Activated naive CD8-positive, alpha-beta T cell treated with anti-CD3 and anti-CD28 coated beads, Interleukin-2, amount 50 U/mL, for 24 hours (primary cell): Measurements from ENCODE around the gene PRDM16.

Source experiments
- ATAC-seq: fragments of 150-1000 bp; cut with Tn5 transposase; one replicate; pipeline ENCODE4 v1.10.0; 2021
- DNase-seq: peaks from one replicate; pipeline ENCODE4 v3.0.0; 2021
- H3K27ac Mint-ChIP-seq: one replicate; pipeline ENCODE4 v1.8.0; 2021; ENCODE audit warnings: mild to moderate bottlenecking, mixed read lengths
- H3K27me3 Mint-ChIP-seq: one replicate; pipeline ENCODE4 v1.8.0; 2021; ENCODE audit warnings: mixed read lengths
- H3K36me3 Mint-ChIP-seq: one replicate; pipeline ENCODE4 v1.8.0; 2021; ENCODE audit warnings: low read depth, mixed read lengths
- H3K4me1 Mint-ChIP-seq: one replicate; pipeline ENCODE4 v1.8.0; 2021; ENCODE audit warnings: mixed read lengths
- H3K4me3 Mint-ChIP-seq: one replicate; pipeline ENCODE4 v1.8.0; 2021; ENCODE audit warnings: mild to moderate bottlenecking, moderate library complexity, mixed read lengths
- H3K9me3 Mint-ChIP-seq: one replicate; pipeline ENCODE4 v1.8.0; 2021; ENCODE audit warnings: mixed read lengths

PRDM16 gene

DNA sequence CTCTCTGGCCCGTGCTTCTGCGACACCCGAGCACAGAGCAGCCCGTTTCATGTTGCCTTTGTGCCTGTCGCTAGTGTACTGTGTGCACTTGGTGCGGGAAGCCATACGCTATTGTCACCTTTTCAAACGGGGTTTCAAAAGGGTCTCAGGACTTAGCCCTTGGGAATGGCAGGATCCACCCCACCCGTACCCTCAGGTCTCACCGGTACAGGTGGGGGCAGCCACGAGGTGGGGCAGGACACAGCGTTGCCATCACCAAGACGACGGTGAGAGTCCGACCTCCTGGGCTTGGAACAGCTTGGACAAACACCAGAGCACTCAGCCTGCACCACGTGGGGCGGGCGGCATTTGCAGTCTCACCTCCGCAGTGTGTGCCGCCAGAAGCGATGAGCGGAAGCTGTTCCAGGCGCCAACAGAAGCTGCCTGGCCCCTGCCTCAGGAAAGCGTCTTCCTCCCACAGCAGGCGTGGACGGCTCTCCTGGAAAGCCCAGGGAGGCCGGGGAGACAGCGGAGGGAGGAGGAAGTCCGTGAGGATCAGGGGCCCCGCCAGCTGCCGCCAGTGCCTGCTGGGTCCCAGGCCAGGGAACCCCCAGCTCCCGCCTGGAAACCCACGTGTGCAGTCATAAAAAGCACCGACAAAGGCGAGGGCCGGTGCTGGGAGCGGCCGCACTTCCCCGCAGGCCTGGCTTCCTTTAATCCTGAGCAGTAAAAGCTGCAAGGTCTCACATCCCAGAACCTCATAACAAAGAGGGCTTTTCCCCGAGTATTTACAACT, 254.2 kb downstream of the PRDM16 start:
- Mint-ChIP-seq H3K36me3 (no peaks in the 10 kb centered on the region), H3K9me3 (no peaks in the 10 kb centered on the region), H3K4me1 (peaks cover under 1% of the 10 kb centered on the region), H3K4me3 (no peak overlapping the region), H3K27me3 (peaks cover 7% of the 10 kb centered on the region), H3K27ac (no peak overlapping the region)
- DNase-seq (no peak), ATAC-seq (no peak)

DNA sequence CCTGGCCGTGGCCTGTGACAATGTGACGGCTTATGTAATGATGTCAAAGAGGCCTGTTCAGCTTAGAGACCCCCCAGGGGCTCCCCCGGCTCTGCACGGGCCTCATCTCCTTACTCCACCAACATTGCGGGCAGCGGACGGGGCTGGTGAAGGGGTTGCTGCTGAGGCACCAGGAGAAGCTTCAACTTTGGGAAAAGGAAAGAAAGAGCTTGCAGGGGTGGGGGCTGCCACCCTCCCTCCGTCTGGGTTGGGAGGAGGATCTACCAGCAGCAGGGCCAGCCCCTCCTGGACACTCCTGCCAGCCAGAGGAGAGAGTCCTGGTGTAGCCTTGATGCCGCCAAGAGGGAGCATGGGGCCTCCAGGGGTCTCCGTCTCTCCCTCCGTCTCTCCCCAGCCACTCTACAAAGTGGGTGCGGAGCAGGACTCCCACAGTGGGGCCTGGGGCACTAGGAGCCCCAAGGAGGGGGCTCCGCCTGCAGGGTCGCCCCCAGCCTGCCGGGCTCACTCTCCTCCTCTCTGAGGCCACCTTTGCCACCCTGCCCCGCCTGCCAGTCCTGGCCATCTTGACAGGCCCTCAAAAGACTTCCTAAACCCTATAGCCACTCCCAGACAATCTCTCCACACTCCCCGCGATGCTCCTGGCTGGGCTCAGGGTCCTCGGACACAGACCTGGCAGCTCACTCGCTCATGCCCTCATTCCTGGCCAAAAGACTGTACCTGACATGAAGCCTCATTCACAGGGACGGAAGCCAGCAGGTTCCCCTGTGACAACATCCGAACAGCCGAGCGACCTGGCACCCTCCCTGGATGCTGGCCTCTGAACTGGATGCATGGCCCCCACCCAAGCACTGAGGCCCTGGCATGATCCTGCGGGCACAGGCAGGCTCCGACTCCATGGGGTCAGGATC, 255.0 kb downstream of the PRDM16 start:
- Mint-ChIP-seq H3K9me3 (no peaks in the 10 kb centered on the region), H3K27me3 (peaks cover 7% of the 10 kb centered on the region), H3K4me3 (no peak overlapping the region), H3K27ac (no peak overlapping the region), H3K4me1 (peaks cover 2% of the 10 kb centered on the region), H3K36me3 (no peaks in the 10 kb centered on the region)
- DNase-seq (no peak), ATAC-seq (no peak)

DNA sequence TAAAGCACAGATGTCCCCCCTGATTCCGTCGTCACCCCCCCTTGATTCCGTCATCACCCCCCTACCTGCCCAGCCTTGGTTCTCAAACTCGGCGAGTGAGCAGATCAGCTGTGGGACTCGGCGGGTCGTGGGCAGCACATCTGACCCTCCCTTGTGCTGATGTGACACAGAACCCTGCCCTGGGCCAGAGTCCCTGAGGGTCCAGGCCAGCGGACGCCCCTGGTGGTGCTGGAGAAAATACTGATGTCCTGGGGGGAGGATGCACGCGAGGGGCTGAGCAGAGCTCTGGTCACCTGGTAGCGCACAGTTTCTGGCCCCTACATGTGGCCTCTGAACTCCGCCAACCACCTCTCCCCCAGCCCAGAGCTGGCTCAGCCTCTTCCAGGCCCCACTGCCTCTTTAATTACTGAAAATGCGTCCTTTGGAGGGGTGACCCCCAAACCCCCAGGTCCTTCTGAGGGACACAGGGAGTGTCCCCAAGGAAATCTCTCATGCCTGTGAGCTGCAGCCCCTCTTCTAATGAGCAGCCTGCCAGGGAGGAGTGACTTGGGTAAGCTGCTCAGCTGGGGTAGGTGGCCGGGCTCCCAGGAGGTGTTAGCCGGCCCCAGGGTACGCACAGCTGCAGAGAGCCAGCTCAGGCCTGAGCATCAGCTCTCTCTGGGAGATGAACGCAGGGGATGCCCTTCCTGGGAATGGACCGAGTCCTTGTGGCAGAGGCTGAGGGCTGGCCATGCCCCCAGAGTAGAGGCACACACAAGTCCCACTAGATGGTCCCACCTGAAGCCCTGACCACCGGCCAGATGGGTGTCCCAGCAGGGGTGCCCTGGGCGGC, 255.9 kb downstream of the PRDM16 start:
- DNase-seq (no peak), ATAC-seq (no peak)
- H3K27me3 Mint-ChIP-seq = peaks cover 7% of the 10 kb centered on the region
- H3K4me1 Mint-ChIP-seq = peaks cover 2% of the 10 kb centered on the region
- H3K36me3 Mint-ChIP-seq = no peaks in the 10 kb centered on the region
- no peak overlapping the region for H3K4me3 Mint-ChIP-seq
- no peaks in the 10 kb centered on the region for H3K9me3 Mint-ChIP-seq
- no peak overlapping the region for H3K27ac Mint-ChIP-seq

DNA sequence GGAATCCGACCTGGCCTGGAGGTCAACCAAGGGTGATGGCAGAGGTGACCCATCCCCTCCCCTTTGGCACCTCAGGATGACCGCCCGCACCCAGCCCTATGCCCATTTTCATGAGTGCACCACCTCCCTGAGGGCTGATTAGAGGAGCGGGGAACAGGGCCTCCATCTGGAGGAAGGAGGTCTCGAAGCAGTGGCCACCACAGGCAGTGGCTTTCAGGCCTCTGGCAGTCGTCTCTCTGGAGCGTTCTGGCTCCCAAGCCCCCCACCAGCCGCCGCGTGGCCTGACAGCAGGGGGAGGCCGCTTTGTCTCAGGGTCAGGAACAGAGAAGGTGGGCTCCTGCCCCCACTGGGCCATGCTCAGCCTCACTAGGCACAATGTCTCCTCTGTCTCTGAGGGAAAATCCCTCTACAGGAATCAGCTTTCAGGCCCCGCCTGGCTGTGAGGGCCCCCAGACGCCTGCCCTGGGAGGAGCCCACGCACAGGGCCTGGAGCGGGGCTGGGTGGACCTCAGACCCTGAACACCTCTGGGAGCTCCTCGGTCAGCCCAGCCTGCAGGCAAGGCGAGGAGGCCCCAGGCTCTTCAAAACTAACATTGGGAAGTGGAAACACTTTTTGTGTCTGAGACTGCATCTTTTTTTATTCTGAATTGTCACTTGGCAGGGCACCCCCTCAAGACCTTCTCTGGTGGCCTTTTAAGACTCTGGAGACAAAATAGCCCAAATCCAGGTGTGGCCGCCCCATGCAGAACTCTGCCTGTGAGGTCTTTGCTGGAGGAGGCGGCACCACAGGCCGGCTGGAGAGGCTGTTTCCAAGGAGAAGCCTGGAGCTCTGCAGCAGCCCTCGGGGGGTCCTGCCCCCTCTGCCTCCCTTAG, 257.7 kb downstream of the PRDM16 start:
- peaks cover 2% of the 10 kb centered on the region for H3K4me1 Mint-ChIP-seq
- peaks cover 7% of the 10 kb centered on the region for H3K27me3 Mint-ChIP-seq
- no peak overlapping the region for H3K27ac Mint-ChIP-seq
- ATAC-seq = no peak
- H3K36me3 Mint-ChIP-seq = no peaks in the 10 kb centered on the region
- no peaks in the 10 kb centered on the region for H3K9me3 Mint-ChIP-seq
- no peak for DNase-seq
- H3K4me3 Mint-ChIP-seq = no peak overlapping the region

DNA sequence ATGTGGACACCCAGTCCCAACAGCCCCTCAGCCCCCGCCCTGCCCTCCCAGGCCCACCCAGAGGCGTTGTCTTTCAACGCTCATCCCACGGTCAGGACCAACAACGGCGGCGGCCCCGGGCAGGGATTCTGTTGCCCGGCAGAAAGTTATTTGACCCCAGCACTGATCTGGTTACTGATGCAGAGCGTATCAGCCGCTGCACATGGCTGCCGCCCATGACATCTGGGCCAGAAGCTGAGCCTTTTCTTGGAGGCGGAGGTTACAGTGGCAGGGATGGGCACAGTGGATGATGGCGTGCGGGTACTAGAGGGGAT, 258.3 kb downstream of the PRDM16 start:
- Mint-ChIP-seq H3K36me3 (no peaks in the 10 kb centered on the region), H3K4me3 (no peak overlapping the region), H3K27ac (no peak overlapping the region), H3K27me3 (peaks cover 9% of the 10 kb centered on the region), H3K9me3 (no peaks in the 10 kb centered on the region), H3K4me1 (peaks cover 2% of the 10 kb centered on the region)
- ATAC-seq (no peak), DNase-seq (no peak)

DNA sequence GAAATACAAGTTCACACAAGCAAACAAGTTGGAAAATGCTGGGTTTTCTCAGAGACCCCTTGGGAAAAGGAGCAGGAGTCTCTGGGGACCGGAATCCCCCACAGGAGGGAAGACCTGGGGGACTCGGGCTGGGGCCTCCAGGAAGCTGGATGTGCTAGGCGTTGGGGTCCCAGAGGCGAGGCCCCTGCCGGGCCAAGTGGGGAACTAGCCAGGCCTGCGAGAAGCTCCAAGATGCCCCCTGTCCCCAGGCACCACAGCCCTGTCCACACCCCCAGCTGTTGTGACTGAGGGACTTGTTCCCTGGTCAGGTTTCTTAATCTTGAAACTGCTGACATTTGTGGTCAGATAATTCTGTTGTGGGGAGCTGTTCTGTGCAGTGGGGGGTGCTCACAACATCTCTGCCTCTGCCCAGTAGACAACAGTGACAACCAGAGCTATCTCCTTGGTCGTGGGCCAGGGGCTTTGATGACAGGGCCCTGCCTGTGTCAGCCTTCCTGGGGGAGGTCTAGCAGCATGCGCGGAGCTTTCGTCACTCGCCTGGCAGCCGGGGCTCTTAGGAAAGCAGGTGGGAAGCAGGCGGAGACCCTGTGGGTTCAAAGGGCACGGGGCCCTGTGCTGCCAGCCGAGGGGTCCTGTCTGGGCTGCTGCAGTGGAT, 259.1 kb downstream of the PRDM16 start:
- Mint-ChIP-seq H3K4me1 (peaks cover 2% of the 10 kb centered on the region), H3K27ac (no peak overlapping the region), H3K27me3 (peaks cover 12% of the 10 kb centered on the region), H3K4me3 (no peak overlapping the region), H3K36me3 (no peaks in the 10 kb centered on the region), H3K9me3 (no peaks in the 10 kb centered on the region)
- DNase-seq (no peak), ATAC-seq (no peak)

DNA sequence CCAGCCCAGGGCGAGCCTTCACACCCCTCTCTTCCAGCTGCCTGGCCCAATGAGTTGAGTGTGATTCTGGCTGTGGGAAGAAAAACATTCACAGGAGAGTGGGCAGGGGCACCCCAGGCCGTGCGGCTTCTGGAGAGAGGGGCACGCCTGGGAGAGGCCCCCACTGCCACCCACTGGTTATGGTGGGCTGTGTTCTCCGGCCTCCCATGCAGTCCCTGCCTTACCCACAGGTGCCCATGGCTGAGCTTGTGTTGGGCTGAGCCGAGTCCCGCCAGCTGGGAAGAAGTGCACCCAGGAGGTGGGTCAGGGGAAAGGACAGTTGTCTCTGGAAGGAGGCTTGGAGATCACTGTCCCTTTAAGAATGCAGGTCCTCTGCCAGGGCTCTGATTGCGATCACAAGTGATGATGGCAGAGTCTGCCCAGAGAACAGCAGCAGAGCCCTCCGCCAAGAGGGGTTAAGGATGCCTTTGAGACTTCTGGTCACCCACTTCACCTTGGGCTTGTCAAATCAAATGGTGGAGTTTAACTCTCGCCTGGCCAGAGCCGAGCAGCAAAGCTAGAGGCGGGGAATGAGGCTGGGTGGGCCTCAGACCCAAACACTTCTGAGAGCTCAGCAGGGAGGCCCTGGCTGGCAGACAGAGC, 260.8 kb downstream of the PRDM16 start:
- Mint-ChIP-seq H3K27me3 (peaks cover 8% of the 10 kb centered on the region), H3K4me1 (peaks cover 2% of the 10 kb centered on the region), H3K36me3 (no peaks in the 10 kb centered on the region), H3K4me3 (no peak overlapping the region), H3K27ac (no peak overlapping the region), H3K9me3 (no peaks in the 10 kb centered on the region)
- ATAC-seq (no peak), DNase-seq (no peak)

DNA sequence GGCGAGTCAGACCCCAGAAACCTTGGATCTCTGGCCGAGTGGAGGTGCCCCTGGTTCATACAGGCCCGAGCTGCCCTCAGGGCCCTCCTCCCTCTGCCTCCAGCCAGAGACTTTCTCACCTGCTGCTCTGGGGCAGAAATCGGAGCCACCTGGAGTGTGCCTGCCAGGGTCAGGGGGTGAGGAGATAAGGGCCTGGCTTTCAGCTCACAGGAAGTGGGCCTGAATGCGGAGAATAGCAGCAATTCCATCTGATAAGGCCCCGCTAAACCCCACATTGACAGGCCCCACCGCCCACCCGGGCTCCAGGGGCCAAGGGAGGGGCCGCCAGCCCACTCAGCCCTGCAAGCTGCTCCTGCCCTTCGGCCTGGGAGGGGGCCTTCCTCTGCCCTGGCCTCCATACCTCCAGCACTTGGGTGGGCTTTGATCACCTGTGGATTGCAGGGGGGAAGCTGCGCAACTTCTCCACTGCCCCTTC, 261.8 kb downstream of the PRDM16 start:
- ATAC-seq (no peak), DNase-seq (no peak)
- Mint-ChIP-seq H3K4me3 (no peak overlapping the region), H3K4me1 (peaks cover 2% of the 10 kb centered on the region), H3K27me3 (peaks cover 8% of the 10 kb centered on the region), H3K9me3 (no peaks in the 10 kb centered on the region), H3K27ac (no peak overlapping the region), H3K36me3 (no peaks in the 10 kb centered on the region)

DNA sequence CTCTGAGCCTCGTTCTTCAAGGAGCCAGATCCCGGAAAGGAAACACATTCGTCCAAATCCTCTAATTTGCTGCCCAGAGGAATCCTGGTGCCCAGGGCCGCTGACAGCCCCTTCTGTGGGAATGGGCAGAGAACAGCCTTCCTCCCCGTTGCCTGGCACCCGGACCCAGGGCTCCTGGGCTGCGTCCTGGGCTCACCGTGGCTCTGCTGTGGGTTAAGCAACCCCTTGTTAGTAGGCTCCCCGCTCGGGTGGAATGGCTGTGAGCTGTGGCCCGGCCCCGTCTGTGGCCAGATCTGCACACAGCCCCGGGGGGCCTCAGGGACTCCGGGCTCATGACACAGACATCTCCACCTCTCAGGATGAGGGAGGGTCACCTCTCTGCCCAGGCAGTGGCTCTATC, 262.6 kb downstream of the PRDM16 start:
- H3K27ac Mint-ChIP-seq = no peak overlapping the region
- H3K4me1 Mint-ChIP-seq = peaks cover 2% of the 10 kb centered on the region
- H3K36me3 Mint-ChIP-seq = no peaks in the 10 kb centered on the region
- H3K4me3 Mint-ChIP-seq = no peak overlapping the region
- no peaks in the 10 kb centered on the region for H3K9me3 Mint-ChIP-seq
- no peak for ATAC-seq
- DNase-seq = no peak
- peaks cover 5% of the 10 kb centered on the region for H3K27me3 Mint-ChIP-seq

DNA sequence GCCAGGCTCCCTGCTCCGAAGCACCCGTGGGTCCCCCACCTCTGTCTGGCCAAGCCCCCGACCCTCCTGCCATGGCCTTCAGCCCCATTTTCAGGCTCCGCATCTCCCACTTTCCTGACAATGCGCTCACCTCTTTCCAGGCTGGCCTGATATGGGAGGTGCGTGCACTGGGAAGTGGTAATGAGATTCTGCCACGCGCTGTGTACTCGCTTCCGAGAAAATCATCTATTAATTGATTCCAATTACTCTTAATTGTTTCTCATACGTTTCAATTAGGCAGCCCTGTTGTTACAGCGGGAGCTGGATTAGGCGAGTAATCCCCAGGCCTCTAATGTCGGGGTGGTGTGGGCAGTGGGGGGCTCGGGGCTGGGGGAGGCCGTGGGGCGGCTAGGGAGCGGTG, 263.0 kb downstream of the PRDM16 start:
- Mint-ChIP-seq H3K27me3 (peaks cover 5% of the 10 kb centered on the region), H3K9me3 (no peaks in the 10 kb centered on the region), H3K4me3 (no peak overlapping the region), H3K36me3 (no peaks in the 10 kb centered on the region), H3K27ac (no peak overlapping the region), H3K4me1 (peaks cover 2% of the 10 kb centered on the region)
- ATAC-seq (no peak), DNase-seq (no peak)

DNA sequence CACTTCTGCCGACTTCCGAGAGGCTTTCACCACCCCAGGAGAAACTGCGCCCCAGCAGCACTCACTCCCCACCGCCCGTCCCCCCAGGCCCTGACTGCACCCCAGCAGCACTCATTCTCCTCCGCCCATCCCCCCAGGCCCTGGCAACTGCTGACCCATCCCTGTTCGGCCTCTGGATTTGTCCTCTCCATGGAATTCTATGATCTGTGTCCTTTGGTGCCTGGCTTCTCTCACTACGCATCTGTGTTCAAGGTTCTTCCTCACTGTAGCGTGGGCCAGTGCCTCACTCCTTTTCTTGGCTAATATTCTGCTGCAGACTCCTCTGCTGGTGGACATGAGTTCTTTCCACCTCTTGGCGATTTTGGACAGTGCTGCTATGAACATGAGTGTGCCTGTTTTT, 263.7 kb downstream of the PRDM16 start:
- Mint-ChIP-seq H3K27ac (no peak overlapping the region), H3K4me1 (peaks cover 2% of the 10 kb centered on the region), H3K4me3 (no peak overlapping the region), H3K36me3 (no peaks in the 10 kb centered on the region), H3K27me3 (peaks cover 5% of the 10 kb centered on the region), H3K9me3 (no peaks in the 10 kb centered on the region)
- DNase-seq (no peak), ATAC-seq (no peak)

DNA sequence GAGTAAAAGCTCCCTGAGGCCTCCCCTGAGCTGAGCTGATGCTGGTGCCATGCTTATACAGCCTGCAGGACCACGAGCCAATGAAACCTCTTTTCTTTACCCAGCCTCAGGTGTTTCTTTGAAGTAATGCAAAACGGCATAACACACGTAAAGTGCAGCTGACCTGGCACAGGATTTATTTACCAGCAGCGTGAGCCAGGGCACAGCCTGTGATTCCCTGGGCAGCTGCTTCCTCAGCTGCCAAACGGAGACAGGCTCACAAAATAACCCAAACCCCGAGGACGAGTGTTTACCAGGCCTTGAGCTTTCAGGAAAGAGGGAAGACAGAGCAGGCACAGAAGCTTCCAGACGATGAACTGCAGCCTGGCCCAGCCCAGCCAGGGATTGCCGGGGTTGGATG, 264.9 kb downstream of the PRDM16 start:
- H3K36me3 Mint-ChIP-seq = no peaks in the 10 kb centered on the region
- H3K9me3 Mint-ChIP-seq = no peaks in the 10 kb centered on the region
- H3K27ac Mint-ChIP-seq = no peak overlapping the region
- peaks cover 5% of the 10 kb centered on the region for H3K27me3 Mint-ChIP-seq
- no peak overlapping the region for H3K4me3 Mint-ChIP-seq
- DNase-seq (no peak), ATAC-seq (no peak)
- no peaks in the 10 kb centered on the region for H3K4me1 Mint-ChIP-seq

DNA sequence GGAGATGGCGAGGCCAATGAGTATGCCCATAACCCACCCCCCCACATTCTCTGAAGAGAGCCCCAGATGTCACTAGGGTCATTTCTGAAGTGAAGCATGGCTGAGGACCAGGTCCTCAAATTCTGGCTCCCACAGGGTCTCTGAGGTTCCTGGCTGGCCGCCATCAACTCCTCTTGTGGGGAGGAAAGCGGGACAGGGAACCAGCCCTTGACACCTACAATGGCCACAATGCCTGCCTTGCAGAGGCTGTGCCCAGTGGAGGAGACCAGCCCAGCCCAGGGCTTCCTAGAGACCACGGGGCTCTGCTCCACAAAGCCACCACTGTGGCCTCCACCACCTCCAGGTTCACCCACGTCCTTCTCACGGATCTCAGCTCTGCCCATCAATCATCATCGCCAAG, 265.4 kb downstream of the PRDM16 start:
- Mint-ChIP-seq H3K4me1 (no peaks in the 10 kb centered on the region), H3K36me3 (no peaks in the 10 kb centered on the region), H3K27me3 (peaks cover 5% of the 10 kb centered on the region), H3K4me3 (no peak overlapping the region), H3K9me3 (no peaks in the 10 kb centered on the region), H3K27ac (no peak overlapping the region)
- no peak for ATAC-seq
- no peak for DNase-seq
